Lower leg skin (tissue), 4 donors: Measurements from ENCODE around the gene DNAAF8. TPM values are rescaled to one million over a fixed set of nuclear protein-coding genes. Genes with fewer than 3 reads are reported as not detected.

ENCODE experiments used
- DNase-seq, 2 donors: peaks; one replicate each; pipeline ENCODE4 v3.0.0-alpha.2; 2019; ENCODE audit warnings: low spot score in 2 of 2
- H3K4me3 ChIP-seq: fragments of 200-600 bp; sonication (generic); 2 replicates; pipeline ENCODE4 v1.5.1; 2017; ENCODE audit warnings: mild to moderate bottlenecking, low read depth; ENCODE audit not compliant: poor library complexity, severe bottlenecking
- CTCF ChIP-seq, 3 donors: fragments of 450-650 bp; IDR thresholded peaks; one replicate each; pipeline ENCODE4 v1.5.1; 2016; ENCODE audit warnings: antibody characterized with exemption in 3 of 3, mild to moderate bottlenecking in 3 of 3, moderate library complexity in 2 of 3
- POLR2A ChIP-seq, 2 donors: fragments of 450-650 bp; IDR thresholded peaks; one replicate each; pipeline ENCODE4 v1.6.1; 2016 to 2017; ENCODE audit warnings: antibody characterized with exemption in 2 of 2, mild to moderate bottlenecking in 1 of 2, moderate library complexity in 1 of 2
- WGBS, 2 donors: methylation state at CpG; one replicate each; pipeline ENCODE4 v1.1.5; 2018; 5-methylcytosine and 5-hydroxymethylcytosine counted together
- intact Hi-C: fragments of 100-400 bp; cut with DNase I; formaldehyde crosslinking; loops from one replicate; pipeline ENCODE4 v1.15.0; 2023; ENCODE audit warnings: low total_unique reads
- total RNA-seq, 4 donors: library from RNA; depleted of rRNA; stranded (reverse); fragments of >200 nt; gene quantifications; one replicate each; pipeline ENCODE4 v1.1.0, GENCODE V29; 2016

Gene DNAAF8
- total RNA-seq, 4 donors from 2014 or later: 0.16 to 1.4 TPM; not detected in 2

- 88 to 90% methylated on average over 5 of the region's 5 CpGs for WGBS, 2 donors
- DNase-seq: no peak
- intact Hi-C loops: no loop called here
- no peak overlapping the region for H3K4me3 ChIP-seq
- TF ChIP-seq CTCF (IDR thresholded peaks at IDR 0.05) (no peak), POLR2A (IDR thresholded peaks at IDR 0.05) (no peak)
These were observed 38.0 kb downstream of the DNAAF8 start for GRCh38 chr16:4772351-4772750.

- WGBS, 2 donors: 37 to 41% methylated on average over 6 to 10 of the region's 13 CpGs
- no peak for DNase-seq
- intact Hi-C loops: no loop called here
- TF ChIP-seq CTCF (IDR thresholded peaks at IDR 0.05): no peak
- TF ChIP-seq POLR2A (IDR thresholded peaks at IDR 0.05): no peak
- no peak overlapping the region for H3K4me3 ChIP-seq
These were observed 40.7 kb downstream of the DNAAF8 start for GRCh38 chr16:4775005-4775404.

GRCh38 chr16:4776141-4776705, 41.9 kb downstream of the DNAAF8 start:
- WGBS, 2 donors: 87 to 100% methylated on average over 2 of the region's 2 CpGs
- TF ChIP-seq CTCF (IDR thresholded peaks at IDR 0.05) (no peak), POLR2A (IDR thresholded peaks at IDR 0.05) (no peak)
- intact Hi-C loops: no loop called here
- H3K4me3 ChIP-seq: no peak overlapping the region
- DNase-seq: no peak

- no peak overlapping the region for H3K4me3 ChIP-seq
- DNase-seq: no peak
- intact Hi-C loops: no loop called here
- no peak for TF ChIP-seq POLR2A (IDR thresholded peaks at IDR 0.05)
- TF ChIP-seq CTCF (IDR thresholded peaks at IDR 0.05): no peak
- WGBS, 2 donors: 84 to 85% methylated on average over 16 to 17 of the region's 17 CpGs
These were observed 43.2 kb downstream of the DNAAF8 start for GRCh38 chr16:4777339-4778049.

GRCh38 chr16:4778050-4778392, 43.7 kb downstream of the DNAAF8 start:
- intact Hi-C loops: no loop called here
- TF ChIP-seq CTCF (IDR thresholded peaks at IDR 0.05): no peak
- no peak for TF ChIP-seq POLR2A (IDR thresholded peaks at IDR 0.05)
- DNase-seq: no peak
- no peak overlapping the region for H3K4me3 ChIP-seq
- 81 to 88% methylated on average over 5 of the region's 5 CpGs for WGBS, 2 donors

- intact Hi-C loops: no loop called here
- TF ChIP-seq POLR2A (IDR thresholded peaks at IDR 0.05) (no peak), CTCF (IDR thresholded peaks at IDR 0.05) (no peak)
- DNase-seq: no peak
- no peak overlapping the region for H3K4me3 ChIP-seq
- 79 to 82% methylated on average over 4 of the region's 4 CpGs for WGBS, 2 donors
These were observed 45.9 kb downstream of the DNAAF8 start for GRCh38 chr16:4780235-4780634.
